T-helper 2 cell treated with Interferon-gamma antibody and Interleukin-4, amounts not matched to agents 5 μg/mL and 100 μg/mL, for 36 hours (primary cell): ENCODE measurements around the gene CLEC17A.
"Not testable (repeated sequence)": the region's sequence is repeated elsewhere in the genome, so short reads cannot be mapped to it uniquely, and the experiment has no call there.

Experiments
- DNase-seq: peaks from one replicate; pipeline ENCODE4 v3.0.0; 2021; ENCODE audit warnings: low spot score
- H3K27ac Mint-ChIP-seq: one replicate; pipeline ENCODE4 v1.8.0; 2021; ENCODE audit warnings: mild to moderate bottlenecking, mixed read lengths
- H3K27me3 Mint-ChIP-seq: one replicate; pipeline ENCODE4 v1.8.0; 2021; ENCODE audit warnings: low read depth, mixed read lengths
- H3K36me3 Mint-ChIP-seq: one replicate; pipeline ENCODE4 v1.8.0; 2021; ENCODE audit warnings: low read depth, mixed read lengths
- H3K4me1 Mint-ChIP-seq: one replicate; pipeline ENCODE4 v1.8.0; 2021; ENCODE audit warnings: low read depth, mixed read lengths
- H3K4me3 Mint-ChIP-seq: one replicate; pipeline ENCODE4 v1.8.0; 2022; ENCODE audit warnings: mild to moderate bottlenecking, moderate library complexity, mixed read lengths
- H3K9me3 Mint-ChIP-seq: one replicate; pipeline ENCODE4 v1.8.0; 2021; ENCODE audit warnings: mixed read lengths

Gene CLEC17A

GRCh38 chr19:14619404-14619803 is 36.5 kb downstream of the CLEC17A start:
- no peak overlapping the region for H3K27ac Mint-ChIP-seq
- no peak overlapping the region for H3K4me3 Mint-ChIP-seq
- peaks cover 14% of the 10 kb centered on the region for H3K9me3 Mint-ChIP-seq
- no peaks in the 10 kb centered on the region for H3K4me1 Mint-ChIP-seq
- H3K36me3 Mint-ChIP-seq, result no peaks in the 10 kb centered on the region
- no peak for DNase-seq
- no peaks in the 10 kb centered on the region for H3K27me3 Mint-ChIP-seq

- DNase-seq, H3K9me3 Mint-ChIP-seq, H3K4me3 Mint-ChIP-seq, H3K27me3 Mint-ChIP-seq, H3K4me1 Mint-ChIP-seq, H3K36me3 Mint-ChIP-seq, H3K27ac Mint-ChIP-seq: not testable (repeated sequence)
Observed at GRCh38 chr19:14624491-14624890, 41.6 kb downstream of the CLEC17A start.

DNA sequence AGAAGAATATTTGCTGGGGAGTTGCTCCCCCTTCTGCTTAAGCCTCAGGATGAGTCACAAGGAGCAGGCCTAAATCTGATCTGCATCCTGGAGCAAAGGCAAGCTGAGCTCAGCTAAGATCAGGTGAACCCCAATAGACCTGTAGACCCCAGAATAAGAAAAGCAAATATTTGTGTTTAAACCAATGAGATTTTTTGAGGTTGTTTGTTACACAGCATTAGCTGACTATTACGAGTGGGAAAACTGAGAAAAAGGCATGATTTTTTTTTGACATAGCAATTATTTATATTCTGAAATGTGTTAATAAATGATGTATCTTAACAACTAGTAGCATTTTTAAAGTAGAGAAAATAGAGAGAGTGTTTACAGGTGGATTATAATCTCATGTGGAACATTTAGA is 46.7 kb downstream of the CLEC17A start:
- H3K36me3 Mint-ChIP-seq, result no peaks in the 10 kb centered on the region
- DNase-seq, result no peak
- H3K27ac Mint-ChIP-seq, result no peak overlapping the region
- H3K4me3 Mint-ChIP-seq, result no peak overlapping the region
- no peaks in the 10 kb centered on the region for H3K27me3 Mint-ChIP-seq
- peaks cover 11% of the 10 kb centered on the region for H3K9me3 Mint-ChIP-seq
- no peaks in the 10 kb centered on the region for H3K4me1 Mint-ChIP-seq

DNA sequence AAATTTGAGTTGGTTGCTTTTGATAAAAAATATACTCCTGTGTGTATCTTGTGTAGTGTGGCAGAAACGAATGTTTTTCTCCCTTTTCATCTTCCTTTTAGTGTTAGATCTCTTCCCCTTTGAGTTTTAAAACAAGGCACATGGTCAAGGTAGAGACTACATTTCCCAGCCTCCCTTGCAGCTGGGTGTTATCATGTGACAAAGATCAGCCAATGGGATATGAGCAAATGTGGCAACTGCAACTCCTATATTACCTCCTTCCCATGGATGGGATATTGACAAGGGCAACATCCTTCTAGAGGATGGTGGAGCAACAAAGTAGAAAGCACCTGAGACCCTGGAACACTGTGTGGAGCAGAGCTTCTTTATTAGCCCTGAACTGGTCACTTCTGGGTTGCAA is 49.4 kb downstream of the CLEC17A start:
- Mint-ChIP-seq H3K27ac (no peak overlapping the region), H3K4me3 (no peak overlapping the region), H3K4me1 (no peaks in the 10 kb centered on the region), H3K27me3 (no peaks in the 10 kb centered on the region), H3K9me3 (peaks cover 11% of the 10 kb centered on the region), H3K36me3 (no peaks in the 10 kb centered on the region)
- no peak for DNase-seq

GRCh38 chr19:14639536-14640277 is 56.8 kb downstream of the CLEC17A start:
- Mint-ChIP-seq H3K36me3 (no peaks in the 10 kb centered on the region), H3K9me3 (peaks cover 15% of the 10 kb centered on the region), H3K4me3 (no peak overlapping the region), H3K4me1 (no peaks in the 10 kb centered on the region), H3K27me3 (no peaks in the 10 kb centered on the region), H3K27ac (no peak overlapping the region)
- no peak for DNase-seq

DNA sequence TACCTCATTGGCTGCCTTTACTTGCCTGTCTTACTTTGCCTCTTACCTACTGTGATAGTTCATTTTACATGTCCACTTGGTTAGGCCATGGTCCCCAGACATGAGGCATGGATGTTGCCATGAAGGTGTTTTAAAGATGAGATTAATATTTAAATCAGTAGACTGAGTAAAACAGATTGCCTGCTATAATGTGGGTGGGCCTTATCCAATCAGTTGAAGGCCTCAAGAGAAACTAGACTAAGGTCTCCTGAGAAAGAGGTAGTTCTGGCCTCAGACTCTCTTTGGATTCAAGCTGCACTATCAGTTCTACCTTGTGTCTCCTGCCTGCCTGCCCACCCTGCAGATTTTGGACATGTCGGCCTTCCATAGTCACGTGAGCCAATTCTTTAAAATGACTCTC is 65.6 kb downstream of the CLEC17A start:
- no peak for DNase-seq
- peaks cover 7% of the 10 kb centered on the region for H3K27me3 Mint-ChIP-seq
- H3K4me3 Mint-ChIP-seq, result no peak overlapping the region
- H3K4me1 Mint-ChIP-seq, result no peaks in the 10 kb centered on the region
- no peak overlapping the region for H3K27ac Mint-ChIP-seq
- no peaks in the 10 kb centered on the region for H3K36me3 Mint-ChIP-seq
- H3K9me3 Mint-ChIP-seq, result no peaks in the 10 kb centered on the region

DNA sequence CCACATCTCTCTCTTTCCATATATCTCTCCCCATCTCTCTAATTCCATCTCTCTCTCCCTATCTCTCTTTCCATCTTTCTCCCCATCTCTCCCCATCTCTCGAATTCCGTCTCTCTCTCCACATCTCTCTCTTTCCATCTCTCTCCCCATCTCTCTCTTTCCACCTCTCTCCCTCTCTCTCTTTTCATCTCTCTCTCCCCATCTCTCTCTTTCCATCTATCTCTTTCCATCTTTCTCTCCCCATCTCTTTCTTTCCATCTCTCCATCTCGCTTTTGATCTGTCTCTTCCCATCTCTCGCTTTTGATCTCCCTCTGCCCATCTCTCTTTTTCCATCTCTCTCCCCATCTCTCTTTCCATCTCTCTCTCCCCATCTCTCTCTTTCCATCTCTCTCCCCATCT is 66.1 kb downstream of the CLEC17A start:
- DNase-seq, result no peak
- Mint-ChIP-seq H3K4me3 (no peak overlapping the region), H3K27me3 (peaks cover 7% of the 10 kb centered on the region), H3K4me1 (no peaks in the 10 kb centered on the region), H3K9me3 (no peaks in the 10 kb centered on the region), H3K36me3 (no peaks in the 10 kb centered on the region), H3K27ac (no peak overlapping the region)

DNA sequence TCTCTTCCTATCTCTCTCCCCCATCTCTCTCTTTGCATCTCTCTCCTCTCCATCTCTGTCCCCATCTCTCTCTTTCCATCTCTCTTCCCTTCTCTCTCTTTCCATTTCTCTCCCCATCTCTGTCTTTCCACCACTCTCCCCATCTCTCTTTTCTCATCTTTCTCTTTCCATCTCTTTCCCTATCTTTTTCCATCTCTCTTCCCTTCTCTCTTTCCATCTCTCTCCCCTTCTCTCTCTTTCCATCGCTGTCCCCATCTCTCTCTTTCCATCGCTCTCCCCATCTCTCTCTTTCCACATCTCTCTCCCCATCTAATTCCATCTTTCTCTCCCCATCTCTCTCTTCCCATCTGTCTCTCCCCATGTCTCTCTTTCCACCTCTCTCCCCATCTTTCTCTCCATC is 67.3 kb downstream of the CLEC17A start:
- Mint-ChIP-seq H3K27ac (no peak overlapping the region), H3K4me1 (no peaks in the 10 kb centered on the region), H3K4me3 (no peak overlapping the region), H3K27me3 (peaks cover 9% of the 10 kb centered on the region), H3K36me3 (no peaks in the 10 kb centered on the region), H3K9me3 (no peaks in the 10 kb centered on the region)
- no peak for DNase-seq

- H3K9me3 Mint-ChIP-seq, result no peaks in the 10 kb centered on the region
Observed at GRCh38 chr19:14654786-14655560, 72.1 kb downstream of the CLEC17A start.

GRCh38 chr19:14655726-14656125 is 72.8 kb downstream of the CLEC17A start:
- no peaks in the 10 kb centered on the region for H3K36me3 Mint-ChIP-seq
- H3K27ac Mint-ChIP-seq, result no peak overlapping the region
- H3K9me3 Mint-ChIP-seq, result no peaks in the 10 kb centered on the region
- peaks cover 6% of the 10 kb centered on the region for H3K27me3 Mint-ChIP-seq
- no peak overlapping the region for H3K4me3 Mint-ChIP-seq
- no peaks in the 10 kb centered on the region for H3K4me1 Mint-ChIP-seq
- DNase-seq, result no peak

More at GRCh38 chr19:14654786-14655560, 72.1 kb downstream of the CLEC17A start:
- H3K4me3 Mint-ChIP-seq, result no peak overlapping the region
- no peaks in the 10 kb centered on the region for H3K4me1 Mint-ChIP-seq
- no peak overlapping the region for H3K27ac Mint-ChIP-seq
- peaks cover 7% of the 10 kb centered on the region for H3K27me3 Mint-ChIP-seq
- no peaks in the 10 kb centered on the region for H3K36me3 Mint-ChIP-seq
- no peak for DNase-seq

DNA sequence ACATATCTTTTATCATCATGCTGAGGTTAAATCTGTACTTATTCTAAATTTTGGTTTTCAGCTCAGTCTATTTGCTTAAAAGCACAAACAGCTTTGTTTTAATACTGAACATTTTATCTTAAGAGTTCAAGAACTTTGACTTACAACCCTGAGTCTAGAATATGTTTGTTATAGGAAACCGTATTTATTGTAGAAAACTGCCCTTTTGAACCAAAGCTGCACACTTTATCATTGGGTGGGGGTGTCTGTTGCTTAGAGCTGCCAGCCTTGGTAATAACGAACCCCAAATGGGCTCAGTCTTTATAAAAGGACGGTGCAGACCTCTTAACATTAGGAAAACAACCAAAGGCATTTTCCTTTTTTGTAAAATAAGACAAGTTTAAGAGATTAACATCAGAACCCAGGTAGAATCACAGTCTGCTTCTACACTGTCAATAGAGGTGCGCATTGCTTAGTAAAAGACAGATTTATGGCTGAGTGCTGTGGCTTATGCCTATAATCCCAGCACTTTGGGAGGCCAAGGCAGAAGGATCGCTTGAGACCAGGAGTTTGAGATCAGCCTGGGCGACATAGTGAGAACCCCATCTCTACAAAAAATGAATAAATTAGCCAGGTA is 77.1 kb downstream of the CLEC17A start:
- no peak overlapping the region for H3K27ac Mint-ChIP-seq
- H3K36me3 Mint-ChIP-seq, result no peaks in the 10 kb centered on the region
- H3K9me3 Mint-ChIP-seq, result no peaks in the 10 kb centered on the region
- H3K4me1 Mint-ChIP-seq, result peaks cover 2% of the 10 kb centered on the region
- H3K27me3 Mint-ChIP-seq, result no peaks in the 10 kb centered on the region
- no peak overlapping the region for H3K4me3 Mint-ChIP-seq
- DNase-seq, result no peak

DNA sequence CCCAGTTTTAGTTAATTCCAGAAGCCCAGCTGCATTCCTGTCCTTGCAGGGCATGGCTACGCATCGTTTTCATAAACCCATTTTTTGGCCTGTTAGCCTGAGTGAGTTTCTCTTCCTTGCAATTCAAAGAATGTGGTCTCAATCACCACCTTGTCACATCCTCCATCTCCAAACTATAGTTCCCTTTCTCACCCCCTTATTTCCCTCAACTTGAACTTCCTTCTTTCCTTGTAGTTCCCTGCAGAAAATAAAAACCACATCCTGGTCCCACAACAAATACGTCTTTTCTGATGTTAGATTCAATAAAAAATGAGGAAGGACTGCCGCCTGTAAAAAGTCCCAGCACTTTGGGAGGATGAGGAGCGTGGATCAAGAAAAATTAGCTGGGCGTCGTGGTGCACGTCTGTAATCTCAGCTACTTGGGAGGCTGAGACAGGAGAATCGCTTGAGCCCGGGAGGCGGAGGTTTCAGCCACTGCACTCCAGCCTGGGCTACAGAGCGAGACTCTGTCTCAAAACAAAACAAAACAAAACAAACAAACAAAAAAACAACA is 78.6 kb downstream of the CLEC17A start:
- no peaks in the 10 kb centered on the region for H3K36me3 Mint-ChIP-seq
- no peak overlapping the region for H3K4me3 Mint-ChIP-seq
- H3K27me3 Mint-ChIP-seq, result no peaks in the 10 kb centered on the region
- H3K9me3 Mint-ChIP-seq, result no peaks in the 10 kb centered on the region
- no peak for DNase-seq
- H3K4me1 Mint-ChIP-seq, result peaks cover 2% of the 10 kb centered on the region
- no peak overlapping the region for H3K27ac Mint-ChIP-seq
